Stimulated activated CD8-positive, alpha-beta memory T cell treated with anti-CD3 and anti-CD28 coated beads, Interleukin-15, amount 100 ng/mL, for 4 hours (primary cell): ENCODE results near the gene SYVN1.
A peak's percentile ranks its signal among the peaks of the same experiment; 100 is the strongest.
"Not testable (repeated sequence)": the region's sequence is repeated elsewhere in the genome, so short reads cannot be mapped to it uniquely, and the experiment has no call there.

Experiments
- DNase-seq, 2 donors: peaks; one replicate each; pipeline ENCODE4 v3.0.0-alpha.2; 2020; ENCODE audit warnings: low read depth in 2 of 2

The SYVN1 gene

GRCh38 chr11:65127473-65128181, 6.7 kb downstream of the SYVN1 start:
- no peak for DNase-seq

GRCh38 chr11:65126624-65127274, 7.6 kb downstream of the SYVN1 start:
- DNase-seq: no peak

- DNase-seq: no peak
Measured at GRCh38 chr11:65125197-65126056, 8.9 kb downstream of the SYVN1 start.

DNA sequence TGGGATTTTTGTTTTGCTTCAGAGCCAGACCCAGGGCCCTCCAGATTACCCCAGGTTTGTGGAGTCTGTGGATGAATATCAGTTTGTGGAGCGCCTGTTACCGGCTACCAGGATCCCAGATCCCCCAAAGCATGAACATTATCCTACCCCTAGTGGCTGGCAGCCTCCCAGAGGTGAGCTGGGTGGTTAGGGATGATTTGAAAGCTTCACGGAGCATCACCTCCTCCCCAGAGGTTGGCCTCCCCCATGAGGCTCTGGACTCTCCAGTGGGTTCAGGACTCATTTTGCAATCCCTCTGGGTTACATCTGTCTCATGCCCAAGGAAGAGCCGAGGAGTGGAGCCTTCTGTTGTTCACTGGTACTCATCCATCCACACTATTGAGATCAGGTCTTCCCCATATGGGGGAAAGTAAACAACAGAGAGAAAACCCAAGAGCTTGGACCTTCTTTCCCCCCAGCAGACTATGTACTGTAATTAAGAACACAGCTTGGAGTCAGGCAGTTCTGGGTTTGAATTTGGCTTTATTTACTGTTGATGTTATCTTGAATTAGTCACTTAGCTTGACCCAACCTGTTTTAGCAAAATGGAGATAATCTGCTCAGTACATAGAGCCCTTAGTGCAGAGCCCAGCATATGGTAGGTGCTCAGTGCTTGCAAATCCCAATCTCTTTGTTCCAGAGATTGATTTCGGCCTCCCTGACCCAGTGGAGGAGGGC, 9.7 kb downstream of the SYVN1 start:
- no peak for DNase-seq

- DNase-seq: peak; percentile 98
Measured at GRCh38 chr11:65121865-65122696, 12.2 kb downstream of the SYVN1 start, which contains the start of the genes FAU and MRPL49. TSS of gene FAU (minus strand) at chr11:65122134. CDS start at chr11:65121813, 321 bp downstream. TSS of gene MRPL49 (plus strand) at chr11:65122321. CDS start at chr11:65122347, 26 bp downstream.

- no peak for DNase-seq
Measured at GRCh38 chr11:65121447-65121864, 12.9 kb downstream of the SYVN1 start.

- no peak for DNase-seq
Measured at GRCh38 chr11:65120831-65121230, 13.5 kb downstream of the SYVN1 start.

GRCh38 chr11:65119670-65119995, 14.7 kb downstream of the SYVN1 start:
- DNase-seq: no peak

DNA sequence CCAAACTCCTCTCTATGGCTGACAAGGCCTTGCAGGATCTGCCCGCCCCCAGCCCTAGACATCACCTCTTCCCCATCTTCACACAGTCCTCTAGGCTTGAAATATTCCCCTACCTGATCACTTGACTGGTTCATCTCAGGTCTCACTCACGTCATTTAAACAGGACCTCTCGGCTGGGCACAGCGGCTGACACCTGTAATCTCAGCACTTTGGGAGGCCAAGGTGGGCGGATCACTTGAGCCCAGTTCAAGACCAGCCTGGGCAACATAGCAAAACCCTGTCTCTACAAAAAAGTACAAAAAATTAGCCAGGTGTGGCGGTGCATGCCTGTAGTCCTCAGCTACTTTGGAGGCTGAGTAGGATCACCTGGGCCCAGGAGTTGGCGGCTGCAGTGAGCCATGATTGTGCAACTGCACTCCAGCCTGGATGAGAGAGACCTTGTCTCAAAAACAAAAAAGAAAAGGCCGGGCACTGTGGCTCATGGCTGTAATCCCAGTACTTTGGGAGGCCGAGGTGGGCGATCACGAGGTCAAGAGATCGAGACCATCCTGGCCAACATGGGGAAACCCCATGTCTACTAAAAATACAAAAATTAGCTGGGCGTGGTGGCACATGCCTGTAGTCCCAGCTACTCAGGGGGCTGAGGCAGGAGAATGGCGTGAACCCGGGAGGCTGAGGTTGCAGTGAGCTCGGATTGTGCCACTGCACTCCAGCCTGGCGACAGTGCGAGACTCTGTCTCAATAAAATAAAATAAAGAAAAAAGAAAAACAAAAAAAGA, 15.2 kb downstream of the SYVN1 start:
- DNase-seq: not testable (repeated sequence)

- DNase-seq: no peak
Measured at GRCh38 chr11:65118097-65118837, 16.1 kb downstream of the SYVN1 start.

DNA sequence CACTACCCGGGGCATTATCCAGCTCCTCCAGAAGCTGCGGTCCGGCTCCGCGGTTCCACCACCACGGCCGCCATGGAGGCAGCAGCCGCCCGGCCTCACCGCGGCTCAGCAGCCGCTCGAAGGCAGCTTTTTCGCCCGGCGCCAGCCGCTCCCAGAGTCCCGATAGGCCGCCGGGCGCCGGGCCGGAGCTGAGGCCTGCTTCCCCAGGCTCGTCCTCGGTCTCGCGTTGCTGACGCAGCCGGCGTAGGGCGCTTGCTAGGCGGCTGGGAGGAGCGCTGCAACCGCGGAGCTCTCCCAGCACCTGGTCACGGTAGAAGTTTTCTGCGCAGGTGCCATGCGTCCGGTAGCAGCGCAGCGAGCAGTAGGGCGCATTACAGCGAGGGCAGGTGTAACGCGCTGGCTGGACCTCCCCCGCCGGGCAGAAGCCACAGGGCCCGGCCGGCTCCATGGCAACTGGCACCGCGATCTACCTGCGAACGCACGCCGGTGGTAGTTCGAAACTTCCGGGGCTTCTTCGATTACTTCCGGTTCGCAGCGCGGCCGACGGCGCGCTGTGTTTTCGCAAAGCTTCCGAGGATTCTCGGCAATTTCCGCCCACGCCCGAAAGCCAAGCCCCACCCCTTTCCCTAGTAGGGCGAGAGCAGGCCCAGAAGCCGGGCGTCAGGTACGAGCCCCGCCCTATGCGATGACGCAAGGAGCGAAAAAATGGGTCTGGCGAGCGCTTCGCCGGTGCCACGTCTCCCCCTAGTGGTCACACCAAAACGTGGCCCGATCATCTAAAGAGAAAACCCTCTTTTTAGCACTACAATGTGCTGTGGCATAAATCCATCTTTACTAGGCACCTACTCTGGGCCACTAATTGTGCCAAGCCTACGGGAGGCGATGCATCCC, 16.9 kb downstream of the SYVN1 start, which contains the start of gene ZNHIT2:
Gene ZNHIT2 (minus strand): TSS at position 496 of the 891 bp plus-strand sequence. CDS start 48 bp downstream, at position 448.
- DNase-seq: peak; percentile 100

DNA sequence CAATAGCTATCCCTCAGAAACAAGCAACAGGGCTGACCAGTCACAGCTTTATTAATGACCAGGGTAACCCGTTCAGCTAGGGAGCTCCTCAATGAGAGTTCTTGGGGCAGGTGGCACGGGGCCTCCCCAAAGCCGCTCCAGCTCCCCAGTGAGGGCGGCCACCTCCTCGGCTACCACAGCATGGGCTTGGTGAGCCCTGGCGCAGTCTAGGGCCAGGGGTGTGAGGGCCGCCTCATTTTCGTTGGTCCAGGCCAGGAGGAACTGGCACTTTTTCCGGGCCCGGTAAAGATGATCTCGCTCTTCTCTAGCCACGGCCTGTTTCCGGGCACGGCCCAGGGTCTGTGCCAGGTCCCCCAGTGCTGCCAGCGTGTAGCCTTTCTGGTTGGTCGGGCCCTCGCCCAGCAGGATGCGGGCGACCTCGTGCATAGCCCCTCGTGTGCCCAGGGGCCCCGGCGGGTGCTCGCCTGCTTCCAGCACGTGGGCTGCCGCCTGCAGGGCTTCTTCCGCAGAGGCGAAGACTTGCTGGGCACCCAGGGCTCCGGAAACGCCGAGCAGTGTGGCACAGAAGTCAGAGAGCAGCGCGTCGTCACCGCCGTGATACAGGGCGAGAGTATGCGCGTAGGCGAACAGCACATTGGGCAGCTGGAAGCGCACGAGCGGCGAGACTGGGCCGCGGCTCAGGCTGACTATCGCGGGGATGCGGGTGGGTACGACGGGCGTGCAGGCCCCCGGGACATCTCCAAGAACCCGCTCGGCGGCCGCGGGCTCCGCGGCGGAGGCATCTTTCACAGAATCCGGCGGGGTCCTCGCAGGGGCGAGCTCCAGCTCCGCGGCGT, 17.7 kb downstream of the SYVN1 start:
- peak in 1 of 2 donors; percentile 47 for DNase-seq

GRCh38 chr11:65115361-65116082, 18.8 kb downstream of the SYVN1 start:
- DNase-seq: no peak

DNA sequence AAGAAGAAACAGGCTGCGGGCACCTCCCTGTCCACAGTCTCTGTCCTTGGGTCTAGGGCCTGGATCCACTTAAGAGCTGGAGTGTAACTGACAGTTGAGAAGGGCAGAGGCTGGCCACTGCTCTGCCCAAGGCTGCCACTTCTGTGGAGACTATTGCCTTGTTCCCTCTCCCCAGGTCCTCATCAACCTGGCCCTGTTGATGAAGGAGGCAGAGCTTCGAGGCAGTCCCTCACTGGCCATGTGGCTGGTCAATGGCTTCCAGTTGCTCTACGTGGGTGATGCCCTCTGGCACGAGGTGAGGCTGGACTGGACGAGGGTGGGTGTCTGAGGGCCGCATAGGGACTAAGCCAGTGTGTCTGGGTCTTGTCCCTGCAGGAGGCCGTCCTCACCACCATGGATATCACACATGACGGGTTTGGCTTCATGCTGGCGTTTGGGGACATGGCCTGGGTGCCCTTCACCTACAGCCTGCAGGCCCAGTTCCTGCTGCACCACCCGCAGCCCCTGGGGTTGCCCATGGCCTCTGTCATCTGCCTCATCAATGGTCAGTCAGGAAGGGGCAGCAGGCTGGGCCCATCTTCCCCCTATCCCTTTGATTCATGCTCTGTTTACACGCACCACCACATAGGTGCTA, 19.7 kb downstream of the SYVN1 start:
- no peak for DNase-seq

DNA sequence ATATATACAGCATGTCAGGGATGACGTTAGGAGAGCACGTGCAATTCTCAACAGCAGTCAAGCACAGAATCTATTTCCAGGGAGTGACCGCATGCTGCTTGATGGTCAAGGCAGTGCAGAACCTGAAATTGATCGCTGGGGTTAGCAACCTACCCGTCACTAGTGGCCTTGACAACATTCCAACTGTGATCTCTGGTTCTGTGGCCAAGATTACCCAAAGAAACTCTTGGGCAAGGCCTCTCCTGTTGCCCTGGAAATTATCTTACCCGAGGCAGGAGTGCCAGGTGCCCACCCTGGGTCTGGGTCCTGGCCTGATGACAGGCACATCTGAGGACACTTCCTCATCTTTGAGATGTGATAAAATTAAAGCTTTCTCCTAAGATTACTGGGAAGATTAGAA, 20.5 kb downstream of the SYVN1 start:
- DNase-seq: no peak

GRCh38 chr11:65113361-65113756, 21.0 kb downstream of the SYVN1 start:
- no peak for DNase-seq
